ENCODE results near the gene ROCK1.

DNA sequence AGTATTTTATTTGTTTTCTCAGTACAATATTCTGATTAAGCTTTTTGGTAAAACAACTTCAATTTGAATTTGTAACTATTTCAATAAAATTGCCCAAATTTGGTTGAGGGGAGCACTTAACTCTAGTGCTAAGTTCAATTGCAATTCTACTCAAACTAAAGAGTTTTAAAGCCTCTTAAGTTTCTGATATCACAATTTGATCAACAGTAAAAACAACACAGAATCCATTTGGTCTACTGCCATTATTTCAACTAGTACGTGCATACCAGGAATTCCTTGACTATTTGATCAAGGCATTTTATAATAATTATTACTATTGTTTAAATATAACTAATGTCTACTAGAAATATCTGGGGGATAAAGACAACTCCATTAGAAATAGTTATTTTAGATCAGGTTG lies 150.9 kb downstream of the ROCK1 start:
- TF ChIP-seq SOX6 (IDR thresholded peaks at IDR 0.05) (no peak), POLR2AphosphoS5 (IDR thresholded peaks at IDR 0.05; ENCODE audit: control insufficient read depth, insufficient read depth, low read depth, low read length) (no peak), LARP7 (IDR thresholded peaks at IDR 0.05) (no peak), POLR2A (conservative IDR thresholded peaks at IDR 0.05) (no peak), SMC3 (conservative IDR thresholded peaks at IDR 0.05; ENCODE audit: insufficient read depth, low read depth, low read length) (no peak), ZBTB1 (CRISPR knock-in tag; IDR thresholded peaks at IDR 0.05; ENCODE audit: borderline replicate concordance, low read depth) (no peak), RAD21 (CRISPR knock-in tag; conservative IDR thresholded peaks at IDR 0.05 in 1 of 2, IDR thresholded peaks at IDR 0.05 in 1 of 2) (no peak), ZFP1 (CRISPR knock-in tag; IDR thresholded peaks at IDR 0.05) (no peak)
